GM21619 (cell line): Measurements from ENCODE around the gene IGF2R.
"Not testable (repeated sequence)": the region's sequence is repeated elsewhere in the genome, so short reads cannot be mapped to it uniquely, and the experiment has no call there.

Source experiments
- ATAC-seq: cut with Tn5 transposase; IDR thresholded peaks from one replicate; pipeline ENCODE4 v1.9.1; 2021; ENCODE audit not compliant: unreplicated experiment

IGF2R gene

DNA sequence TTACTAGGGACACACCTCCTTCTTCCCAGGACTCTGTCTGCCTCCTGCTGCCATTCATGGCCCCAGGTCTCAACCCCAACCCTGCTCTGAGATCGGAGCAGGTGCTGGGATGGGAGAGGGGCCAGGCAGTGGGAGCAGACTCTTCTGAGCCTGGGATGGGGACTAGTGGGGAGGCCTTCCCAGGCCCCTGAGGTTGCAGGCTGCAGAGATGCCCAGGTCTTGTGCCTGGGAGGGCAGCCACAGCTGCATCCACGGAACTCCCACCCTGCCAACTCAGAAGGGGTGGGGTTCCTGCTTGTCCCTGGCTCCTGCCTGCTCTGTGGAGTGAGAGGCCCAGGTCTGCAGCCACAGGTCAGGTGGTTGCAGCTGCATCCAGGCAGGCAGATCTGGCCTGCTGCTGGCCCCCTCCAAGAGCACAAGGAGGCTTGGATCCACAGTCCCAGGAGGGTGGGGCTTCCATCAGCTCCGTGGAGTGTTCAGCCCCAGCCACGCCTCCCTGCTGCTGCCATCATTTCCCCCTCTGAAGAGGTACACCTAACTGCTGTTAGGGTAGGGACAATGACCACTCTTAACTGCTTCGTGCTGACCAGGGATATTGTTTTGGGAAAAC is 149.8 kb downstream of the IGF2R start:
- ATAC-seq: no peak

DNA sequence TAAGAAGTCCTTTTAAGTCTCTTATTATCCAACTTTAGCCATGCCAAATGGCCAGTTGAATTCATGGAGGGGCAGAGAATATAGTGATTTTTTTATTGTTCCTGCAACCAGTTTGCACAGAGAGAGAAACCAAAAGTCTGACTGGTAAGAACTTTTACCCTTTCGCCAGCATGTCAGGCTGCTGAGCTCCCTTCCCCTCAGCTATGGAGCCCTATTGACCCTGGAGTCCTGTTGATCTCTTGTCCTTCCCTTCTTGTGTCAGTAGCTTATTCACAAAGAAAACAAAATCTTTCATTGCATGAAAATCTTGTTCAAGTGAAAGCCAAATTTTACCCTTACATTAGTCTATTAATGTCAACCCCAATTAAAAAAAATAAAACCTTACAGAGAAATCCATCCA is 151.2 kb downstream of the IGF2R start:
- ATAC-seq: no peak

DNA sequence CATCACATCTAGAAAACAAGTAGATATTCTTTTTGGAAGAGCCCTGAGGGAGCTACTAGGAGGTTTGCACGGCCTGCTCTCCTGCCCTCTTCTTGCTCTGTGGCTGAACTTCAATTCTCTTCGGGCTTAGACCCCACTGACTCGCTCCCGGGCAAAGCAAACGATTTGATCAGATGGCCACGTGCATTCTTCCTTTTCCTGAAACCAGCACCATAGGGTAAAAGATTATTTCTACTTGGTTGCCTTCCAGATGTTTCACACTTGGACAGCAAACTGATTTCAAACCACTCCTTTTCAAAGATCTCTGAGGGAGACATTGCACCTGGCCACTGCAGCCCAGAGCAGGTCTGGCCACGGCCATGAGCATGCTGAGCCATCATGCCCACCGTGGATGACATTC is 152.7 kb downstream of the IGF2R start, which contains the start of gene SLC22A1:
SLC22A1 (plus strand) TSS at position 258 of the 400 bp plus-strand sequence; CDS start at position 379, 121 bp downstream.
- no peak for ATAC-seq

DNA sequence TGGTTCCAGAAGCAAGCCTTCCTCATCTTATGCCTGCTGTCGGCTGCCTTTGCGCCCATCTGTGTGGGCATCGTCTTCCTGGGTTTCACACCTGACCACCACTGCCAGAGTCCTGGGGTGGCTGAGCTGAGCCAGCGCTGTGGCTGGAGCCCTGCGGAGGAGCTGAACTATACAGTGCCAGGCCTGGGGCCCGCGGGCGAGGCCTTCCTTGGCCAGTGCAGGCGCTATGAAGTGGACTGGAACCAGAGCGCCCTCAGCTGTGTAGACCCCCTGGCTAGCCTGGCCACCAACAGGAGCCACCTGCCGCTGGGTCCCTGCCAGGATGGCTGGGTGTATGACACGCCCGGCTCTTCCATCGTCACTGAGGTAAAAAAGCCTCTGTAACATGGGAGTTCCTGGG is 153.1 kb downstream of the IGF2R start:
- no peak for ATAC-seq

DNA sequence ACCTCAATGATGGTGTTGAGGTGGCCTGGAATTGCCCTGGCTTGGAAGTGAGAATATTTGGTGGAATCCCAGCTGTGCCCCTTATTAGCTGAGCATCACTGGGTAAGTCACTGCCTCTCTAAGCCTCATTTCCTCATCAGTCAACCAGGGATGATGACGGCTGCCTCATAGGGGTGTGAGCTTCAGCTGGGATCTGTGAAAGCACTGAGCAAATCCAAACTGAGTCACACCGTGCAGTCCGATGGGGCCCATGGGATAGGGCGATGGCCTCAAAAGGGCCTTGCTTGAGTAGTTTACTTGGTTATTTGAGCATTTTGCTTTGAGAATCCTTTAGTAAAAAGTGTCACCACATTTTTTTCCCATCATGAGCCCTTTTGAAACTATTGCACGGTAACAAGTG is 153.9 kb downstream of the IGF2R start:
- ATAC-seq: no peak

DNA sequence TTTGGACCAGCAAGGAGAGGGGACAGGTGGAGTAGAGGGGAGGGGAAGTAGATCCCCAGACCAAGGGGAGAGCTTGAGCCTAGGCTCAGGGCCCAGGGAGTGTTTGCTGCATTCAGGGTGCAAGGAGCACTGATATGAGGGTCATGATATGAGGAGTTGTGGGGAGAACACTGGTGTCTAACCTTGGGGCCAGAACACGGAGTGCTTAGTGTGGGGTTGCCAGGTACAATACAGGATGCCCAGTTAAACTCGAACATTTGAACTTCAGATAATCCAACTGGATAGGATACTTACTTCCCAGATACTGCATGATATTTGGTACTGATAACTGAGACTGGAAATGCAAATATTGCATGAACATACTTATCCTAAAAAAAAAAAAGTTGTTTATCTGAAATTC is 155.1 kb downstream of the IGF2R start:
- no peak for ATAC-seq

DNA sequence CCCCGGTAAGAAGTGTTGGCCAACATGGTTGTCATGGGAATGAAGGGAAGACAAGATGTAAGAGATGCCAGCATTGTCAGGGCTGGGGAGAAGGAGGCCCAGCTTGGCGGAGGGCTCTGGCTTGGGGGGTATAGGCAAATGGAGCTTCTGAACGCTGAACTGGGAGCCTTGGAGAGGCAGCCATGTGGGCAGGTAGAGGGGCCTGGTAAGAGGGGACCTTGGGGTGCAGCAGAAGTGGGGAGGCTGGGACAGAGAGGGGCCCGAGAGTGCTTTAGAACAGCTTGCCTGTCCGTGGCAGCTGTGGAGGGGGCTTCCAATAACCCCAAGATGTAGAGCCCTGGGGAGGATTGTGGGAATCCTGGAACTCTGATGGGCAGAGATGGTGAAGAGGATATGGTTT is 155.7 kb downstream of the IGF2R start:
- no peak for ATAC-seq

DNA sequence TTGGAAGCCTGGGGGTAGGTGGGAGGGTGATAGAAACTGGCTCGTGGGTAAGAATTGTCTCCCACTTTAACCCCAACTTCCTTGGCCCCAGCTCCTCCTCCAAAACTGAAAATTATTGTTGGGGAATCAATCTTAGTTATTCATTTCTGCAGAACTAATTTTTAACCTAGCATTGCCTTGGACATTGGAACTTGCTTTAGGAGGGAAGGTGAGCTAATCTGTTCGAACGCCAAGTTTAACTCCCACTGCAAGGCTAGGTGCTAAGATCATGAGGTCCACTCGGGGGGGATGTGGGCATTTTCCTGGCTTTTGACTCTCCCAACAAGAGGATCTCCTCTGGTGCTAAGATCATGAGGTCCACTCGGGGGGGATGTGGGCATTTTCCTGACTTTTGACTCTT is 156.2 kb downstream of the IGF2R start:
- ATAC-seq: not testable (repeated sequence)

DNA sequence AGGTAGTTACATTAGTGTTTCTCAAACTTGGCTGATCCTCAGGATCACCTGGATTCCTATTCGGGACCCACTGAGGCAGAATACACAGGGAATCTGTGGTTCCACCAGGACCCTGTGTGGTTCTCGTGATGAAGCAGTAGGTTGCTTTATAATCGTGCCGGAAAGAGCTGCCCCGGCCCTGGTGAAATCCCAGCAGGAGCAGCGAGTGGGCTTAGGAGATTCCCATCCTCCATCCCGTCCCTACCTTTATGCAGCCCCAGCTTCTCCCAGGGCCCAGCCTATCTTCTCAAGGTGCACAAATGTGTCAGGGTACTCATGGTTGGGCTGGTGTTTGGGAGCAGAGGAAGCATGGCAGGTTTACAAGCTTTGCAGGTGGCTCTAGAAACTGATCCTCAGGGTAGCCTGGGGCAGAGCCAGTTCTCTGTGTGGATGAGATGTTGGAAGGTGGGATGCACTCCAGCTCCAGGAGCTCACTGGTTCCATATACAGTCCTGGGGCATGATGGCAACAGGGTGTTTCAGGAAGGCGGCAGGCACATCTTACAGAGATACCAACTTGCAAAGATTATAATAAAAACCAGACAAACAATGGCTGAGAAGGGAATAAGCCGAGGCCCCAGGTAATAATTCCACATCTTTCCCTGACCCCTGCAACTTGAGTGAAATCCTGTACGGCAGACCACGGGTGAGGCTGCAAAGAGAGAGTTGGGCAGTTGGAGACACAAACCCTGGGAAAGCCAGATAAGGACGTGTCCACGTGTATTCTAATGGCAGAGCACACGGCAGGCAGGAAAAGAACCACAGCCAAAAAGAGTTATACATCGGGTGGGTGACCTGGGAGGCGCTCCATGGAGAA is 158.6 kb downstream of the IGF2R start:
- ATAC-seq: no peak

DNA sequence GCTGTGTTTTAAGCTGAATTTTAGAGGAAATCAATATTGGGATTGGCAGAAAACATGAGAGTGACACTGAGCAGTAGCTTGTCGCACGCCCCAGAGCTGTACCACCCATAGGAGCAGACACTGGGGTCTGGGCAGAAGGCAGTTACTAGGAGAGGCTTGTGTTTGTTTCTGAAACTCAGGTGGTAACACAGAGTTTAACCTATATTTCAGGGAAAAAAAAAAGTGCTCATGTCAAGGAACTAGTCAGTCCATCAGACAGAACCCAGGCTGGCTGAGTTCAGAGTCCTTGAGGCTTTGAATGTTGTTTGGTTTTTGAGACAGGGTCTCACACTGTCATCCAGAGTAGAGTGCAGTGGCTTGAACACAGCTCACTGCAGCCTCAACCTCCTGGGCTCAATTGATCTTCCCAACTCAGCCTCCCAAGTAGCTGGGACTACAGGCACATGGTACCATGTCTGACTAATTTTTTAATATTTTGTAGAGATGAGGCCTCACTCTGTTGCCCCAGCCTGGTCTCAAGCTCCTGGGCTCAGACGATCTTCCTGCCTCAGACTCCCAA is 159.3 kb downstream of the IGF2R start:
- ATAC-seq: no peak

DNA sequence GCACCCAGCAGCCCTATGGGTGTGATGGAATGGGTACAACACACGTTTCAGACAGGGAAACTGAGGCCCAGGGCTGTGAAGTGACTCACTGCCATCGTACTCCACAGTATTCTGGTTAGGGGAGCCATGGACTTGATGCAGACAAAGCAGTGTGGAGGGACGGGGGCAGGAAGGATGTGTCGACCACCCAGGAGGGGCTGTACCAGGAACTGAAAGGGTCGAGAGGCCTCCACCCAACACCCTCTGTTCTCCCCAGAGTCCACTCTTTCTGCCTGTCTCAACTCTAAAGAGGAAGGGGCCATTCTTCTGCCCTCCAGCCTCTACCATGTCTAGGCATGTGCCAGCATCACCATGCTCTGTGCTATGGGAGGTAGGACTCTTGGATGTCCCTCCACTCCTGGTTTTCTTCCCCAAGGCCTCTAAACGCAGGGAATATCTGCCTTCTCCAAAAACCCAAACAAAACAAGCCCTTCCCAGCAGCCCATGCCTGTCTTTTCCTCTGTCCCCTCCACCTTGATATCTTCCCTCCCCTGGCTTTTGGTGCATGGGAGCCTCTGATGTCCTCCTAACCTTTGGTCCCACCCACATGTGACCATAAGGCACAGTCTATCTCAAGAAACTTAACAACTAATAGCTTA is 160.1 kb downstream of the IGF2R start:
- ATAC-seq: no peak

DNA sequence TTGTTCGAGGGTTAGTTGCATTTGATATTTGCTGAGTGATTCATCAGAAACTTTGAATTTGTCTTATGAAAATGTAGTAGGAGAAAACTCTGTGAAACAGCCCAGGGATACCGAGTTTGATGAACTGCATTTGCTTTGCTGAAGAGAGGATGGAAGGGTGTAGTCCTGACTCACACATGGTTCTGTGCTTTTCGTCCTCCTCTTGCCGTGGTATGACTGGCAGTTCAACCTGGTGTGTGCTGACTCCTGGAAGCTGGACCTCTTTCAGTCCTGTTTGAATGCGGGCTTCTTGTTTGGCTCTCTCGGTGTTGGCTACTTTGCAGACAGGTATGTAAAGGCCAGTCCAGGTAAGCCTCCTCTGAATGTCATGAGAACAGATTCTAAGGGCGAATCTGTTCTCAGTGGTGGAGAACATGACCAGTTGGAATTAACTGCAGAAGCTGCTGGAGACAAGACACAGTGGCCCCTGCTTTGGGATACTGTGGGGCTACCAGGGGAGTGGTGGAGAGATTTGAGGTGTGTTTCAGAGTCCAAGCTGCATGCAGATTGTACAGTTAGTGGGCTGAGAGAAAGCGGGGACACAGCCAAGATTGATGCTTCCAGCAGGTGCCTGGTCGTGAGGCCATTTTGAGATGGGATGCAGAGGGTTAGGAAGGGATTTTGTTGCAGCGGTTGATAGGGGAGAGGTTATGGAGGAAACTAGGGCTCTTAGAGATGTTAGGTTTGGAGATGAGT is 161.2 kb downstream of the IGF2R start:
- no peak for ATAC-seq

DNA sequence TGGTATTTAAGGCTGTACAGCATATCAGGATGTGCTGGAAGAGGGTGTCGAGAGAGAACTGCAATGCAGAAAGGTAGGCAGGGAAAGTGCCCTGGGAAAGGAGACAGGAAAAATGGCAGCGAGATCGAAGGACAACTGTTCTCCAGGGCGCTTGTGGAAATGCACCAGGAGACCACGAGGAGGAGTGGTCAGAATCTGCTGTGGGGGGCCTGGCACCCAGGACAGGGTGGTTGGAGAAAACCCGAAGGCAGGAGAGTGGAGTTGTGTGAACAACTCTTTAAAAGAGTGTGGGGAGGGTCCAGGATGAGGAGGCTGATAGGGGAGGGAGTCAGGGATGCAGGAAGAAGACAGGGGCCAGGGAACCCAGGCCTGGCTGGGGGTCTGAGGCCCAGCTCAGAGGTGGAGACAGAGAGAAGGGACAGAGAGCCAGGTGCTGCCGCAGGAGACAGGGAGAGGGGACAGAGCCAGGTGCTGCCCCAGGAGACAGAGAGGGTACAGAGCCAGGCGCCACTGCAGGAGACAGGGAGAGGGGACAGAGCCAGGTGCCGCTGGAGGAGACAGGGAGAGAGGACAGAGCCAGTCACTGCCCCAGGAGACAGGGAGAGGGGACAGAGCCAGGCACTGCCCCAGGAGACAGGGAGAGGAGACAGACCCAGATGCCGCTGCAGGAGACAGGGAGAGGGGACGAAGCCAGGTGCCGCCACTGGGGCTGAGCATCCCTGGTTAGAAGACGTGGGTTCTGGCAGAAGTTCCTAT is 162.0 kb downstream of the IGF2R start:
- no peak for ATAC-seq

DNA sequence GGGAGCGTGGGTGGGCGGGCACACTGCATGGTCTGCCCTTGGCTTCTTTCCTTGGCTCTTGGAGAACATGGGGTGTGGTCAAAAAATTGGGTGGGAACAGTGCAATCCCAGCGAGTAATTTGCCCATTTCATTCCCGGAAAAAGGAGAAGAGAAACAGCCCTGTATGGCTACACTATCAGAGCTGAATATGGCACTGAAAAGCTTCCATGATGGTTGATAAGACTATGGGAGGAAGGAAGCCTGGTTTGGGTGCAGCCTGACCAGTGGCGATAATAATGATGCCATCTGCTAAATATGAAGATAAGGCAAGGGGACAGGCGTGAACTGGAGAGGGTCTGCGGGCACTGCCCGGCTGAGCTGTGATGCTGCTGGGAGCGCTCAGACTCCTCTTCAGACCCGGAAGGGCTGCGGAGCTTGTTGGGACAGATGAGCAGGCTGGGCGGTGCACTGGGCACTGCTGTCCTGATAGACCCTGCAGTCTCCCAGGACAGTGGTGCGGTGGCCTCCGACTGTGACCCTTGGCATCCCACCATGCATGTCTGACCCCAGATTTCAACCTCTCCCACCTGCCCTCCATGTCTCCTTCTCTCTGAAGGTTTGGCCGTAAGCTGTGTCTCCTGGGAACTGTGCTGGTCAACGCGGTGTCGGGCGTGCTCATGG is 162.9 kb downstream of the IGF2R start:
- no peak for ATAC-seq

DNA sequence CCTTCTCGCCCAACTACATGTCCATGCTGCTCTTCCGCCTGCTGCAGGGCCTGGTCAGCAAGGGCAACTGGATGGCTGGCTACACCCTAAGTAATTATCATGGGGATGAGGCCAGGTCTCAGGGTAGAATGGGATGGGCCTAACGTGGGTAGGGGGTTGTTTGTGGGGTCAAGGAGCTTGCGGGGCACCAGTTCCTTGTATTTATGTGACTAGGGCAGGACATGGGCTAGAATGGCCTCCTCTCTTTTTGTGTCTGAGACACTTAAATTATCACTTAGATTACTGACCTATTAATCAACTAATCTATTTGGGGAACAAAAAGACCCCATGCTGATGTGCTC is 163.4 kb downstream of the IGF2R start:
- ATAC-seq: no peak

DNA sequence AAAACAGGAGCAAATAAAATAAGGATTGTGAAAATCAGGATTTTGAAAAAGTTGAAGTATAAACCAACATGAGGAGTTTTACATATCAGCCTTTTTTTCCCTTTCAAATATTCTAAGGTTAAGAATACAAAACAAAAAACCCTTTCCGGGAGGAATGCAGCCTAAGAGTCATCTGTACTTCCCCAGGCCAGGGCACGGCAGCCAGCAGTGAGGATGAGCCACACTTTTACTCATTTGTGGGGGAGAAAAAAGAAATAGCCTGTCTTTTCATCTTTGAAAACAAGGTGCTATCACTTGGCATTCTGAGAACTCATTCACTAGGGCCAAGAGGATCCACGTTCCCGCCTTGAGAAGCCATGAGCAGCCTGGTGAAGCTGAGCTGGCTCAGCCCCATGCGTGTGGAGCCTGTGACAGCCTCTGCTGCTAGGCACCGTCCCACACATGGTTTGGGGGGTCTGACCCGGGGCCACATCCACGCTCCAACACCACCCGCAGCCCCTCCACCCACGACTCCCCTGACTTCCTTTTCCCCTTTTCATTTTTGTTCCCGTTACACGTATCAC is 164.0 kb downstream of the IGF2R start:
- no peak for ATAC-seq

DNA sequence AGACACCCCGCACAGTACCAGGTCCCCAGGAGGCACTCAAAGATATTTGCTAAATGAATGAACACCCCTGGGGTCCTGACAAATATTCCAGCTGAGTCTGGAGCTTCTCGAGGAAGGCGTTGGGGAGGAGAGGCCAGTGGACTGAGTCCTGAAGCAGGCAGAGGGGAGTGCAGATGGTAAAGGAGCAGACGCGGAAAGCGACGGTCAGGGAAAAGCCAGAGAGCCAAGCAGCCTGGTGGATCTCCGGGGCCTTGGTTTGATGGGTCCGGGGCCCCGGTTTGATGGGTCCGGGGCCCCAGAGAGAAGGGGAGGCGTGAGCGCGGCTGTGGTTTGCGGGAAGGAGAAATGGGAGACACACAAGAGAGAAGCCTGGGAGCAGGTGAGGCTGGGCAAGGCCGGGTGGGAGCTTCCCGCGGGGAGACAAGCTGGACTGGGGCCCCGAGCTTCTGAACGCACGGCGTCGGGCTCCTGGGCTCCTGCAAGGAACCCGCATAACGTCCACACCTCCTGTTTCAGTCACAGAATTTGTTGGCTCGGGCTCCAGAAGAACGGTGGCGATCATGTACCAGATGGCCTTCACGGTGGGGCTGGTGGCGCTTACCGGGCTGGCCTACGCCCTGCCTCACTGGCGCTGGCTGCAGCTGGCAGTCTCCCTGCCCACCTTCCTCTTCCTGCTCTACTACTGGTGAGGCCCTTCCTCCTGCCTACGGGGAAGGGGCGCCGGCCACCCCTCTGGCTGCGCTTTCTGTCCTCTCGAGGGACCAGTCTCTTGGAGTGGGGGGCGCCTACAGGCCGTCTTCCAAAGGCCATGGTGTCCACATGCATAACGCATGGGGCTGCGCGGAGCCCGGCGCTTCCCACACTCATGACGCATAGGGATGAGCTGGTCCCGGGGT is 164.8 kb downstream of the IGF2R start:
- ATAC-seq: no peak

DNA sequence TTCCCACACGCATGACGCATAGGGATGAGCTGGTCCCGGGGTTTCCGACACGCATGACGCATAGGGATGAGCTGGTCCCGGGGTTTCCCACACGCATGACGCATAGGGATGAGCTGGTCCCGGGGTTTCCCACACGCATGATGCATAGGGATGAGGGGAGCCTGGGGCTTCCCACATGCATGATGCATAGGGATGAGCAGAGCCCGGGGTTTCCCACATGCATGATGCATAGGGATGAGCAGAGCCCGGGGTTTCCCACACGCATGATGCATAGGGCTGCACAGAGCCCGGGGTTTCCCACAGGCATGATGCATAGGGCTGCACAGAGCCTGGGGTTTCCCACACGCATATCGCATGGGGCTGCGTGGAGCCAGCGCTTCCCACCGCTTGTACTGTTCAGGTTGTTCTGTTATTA is 165.5 kb downstream of the IGF2R start:
- not testable (repeated sequence) for ATAC-seq
